K562 (cell line): ENCODE data around the gene FAM83G. TPM values are rescaled to one million over a fixed set of nuclear protein-coding genes. Genes with fewer than 3 reads are reported as not detected.

Experiments used
- BCOR ChIP-seq: fragments of 450-650 bp; IDR thresholded peaks from 2 replicates; pipeline ENCODE4 v1.6.1; 2016
- HDAC3 ChIP-seq: fragments of 450-650 bp; IDR thresholded peaks from 2 replicates; pipeline ENCODE4 v1.6.1; 2018; ENCODE audit warnings: borderline replicate concordance, mild to moderate bottlenecking, moderate library complexity; ENCODE audit not compliant: partially characterized antibody
- HOXB6 ChIP-seq: fragments of 250-450 bp; sonication (Bioruptor Pico); IDR thresholded peaks from 2 replicates; pipeline ENCODE4 v1.5.1; 2022; ENCODE audit warnings: mild to moderate bottlenecking, borderline replicate concordance
- KLF16 ChIP-seq: IDR thresholded peaks from 2 replicates; pipeline ENCODE4 v1.6.1; 2016; ENCODE audit warnings: antibody characterized with exemption
- LCOR ChIP-seq: sonication (generic); formaldehyde crosslinking; IDR thresholded peaks from 2 replicates; pipeline ENCODE4 v1.8.0; 2022; ENCODE audit warnings: mild to moderate bottlenecking, missing genetic modification reagents
- PCBP1 ChIP-seq: fragments of 200-400 bp; formaldehyde crosslinking; IDR thresholded peaks from 2 replicates; pipeline ENCODE4 v1.6.1; 2018; ENCODE audit warnings: mild to moderate bottlenecking, low read depth, low read length; ENCODE audit not compliant: poor library complexity, severe bottlenecking
- RFX7 ChIP-seq: fragments of 250-450 bp; sonication (Bioruptor Pico); IDR thresholded peaks from 2 replicates; pipeline ENCODE4 v1.5.1; 2021; ENCODE audit warnings: mild to moderate bottlenecking
- SP1 ChIP-seq: sonication (generic); formaldehyde crosslinking; IDR thresholded peaks from 2 replicates; pipeline ENCODE4 v1.8.1; 2022; ENCODE audit warnings: mild to moderate bottlenecking, missing genetic modification reagents
- SPI1 ChIP-seq: IDR thresholded peaks from 2 replicates; pipeline ENCODE4 v1.6.1; 2011; ENCODE audit warnings: low read depth, low read length, control low read depth, borderline replicate concordance
- TCF3 ChIP-seq: sonication (generic); formaldehyde crosslinking; IDR thresholded peaks from 2 replicates; pipeline ENCODE4 v1.4.0; 2020; ENCODE audit warnings: mild to moderate bottlenecking, missing genetic modification reagents
- ZBTB11 ChIP-seq, 3 experiments: fragments of 200-800 bp in 1 of 3; fragments of 250-450 bp in 1 of 3; fragments of 450-650 bp in 1 of 3; sonication (Bioruptor Pico) in 1 of 3; sonication (Bioruptor generic) in 1 of 3; formaldehyde crosslinking in 1 of 3; IDR thresholded peaks; 2 replicates each; pipeline versions ENCODE4 v1.6.1 to v1.8.0; 2016 to 2022; ENCODE audit warnings: mild to moderate bottlenecking in 2 of 3, missing genetic modification characterization in 2 of 3, missing compliant biosample characterization in 1 of 3, moderate library complexity in 1 of 3
- ZFPM2 ChIP-seq: fragments of 250-450 bp; sonication (Bioruptor Pico); IDR thresholded peaks from 2 replicates; pipeline ENCODE4 v1.5.1; 2022; ENCODE audit warnings: mild to moderate bottlenecking
- ZNF780A ChIP-seq: fragments of 250-450 bp; sonication (Bioruptor Pico); IDR thresholded peaks from 2 replicates; pipeline ENCODE4 v1.5.0; 2021; ENCODE audit warnings: mild to moderate bottlenecking
- ZZZ3 ChIP-seq: fragments of 450-650 bp; IDR thresholded peaks from 2 replicates; pipeline ENCODE4 v1.6.1; 2016; ENCODE audit warnings: antibody characterized with exemption, mild to moderate bottlenecking, moderate library complexity
- polyA plus RNA-seq, 8 experiments: library from polyadenylated mRNA; depleted of rRNA in 4 of 8; stranded (reverse) in 5 of 8; unstranded in 3 of 8; fragments of >200 nt; fragmentation: Nextera tagmentation in 2 of 8; fragmentation: Illumina TruSeq in 1 of 8; extraction: Ambion mirVana in 2 of 8; extraction: Trizol in 1 of 8; gene quantifications; 2 replicates each; pipeline versions ENCODE4 v1.2.1 to v1.2.3, GENCODE V29; 2011 to 2014; ENCODE audit warnings: inconsistent platforms in 1 of 8, missing spikeins in 1 of 8
- total RNA-seq, 7 experiments: library from RNA; depleted of rRNA in 6 of 7; stranded (reverse); fragments of >200 nt in 6 of 7; fragmentation: Illumina TruSeq in 2 of 7; extraction: Trizol in 2 of 7; gene quantifications; 2 replicates each; pipeline versions ENCODE4 v1.2.1 to v1.2.3, GENCODE V29; 2011 to 2021; ENCODE audit warnings: low replicate concordance in 1 of 7
- TF ChIP-seq, protein P1 (sequence below): fragments of 450-650 bp; IDR thresholded peaks from 2 replicates; pipeline ENCODE4 v1.6.1; 2018; ENCODE audit warnings: mild to moderate bottlenecking, low read depth; ENCODE audit not compliant: partially characterized antibody
- TF ChIP-seq, protein P2 (sequence below): fragments of 250-450 bp; sonication (Bioruptor Pico); IDR thresholded peaks from 2 replicates; pipeline ENCODE4 v1.5.0; 2021; ENCODE audit warnings: mild to moderate bottlenecking, moderate library complexity
- TF ChIP-seq, protein P3 (sequence below): fragments of 450-650 bp; IDR thresholded peaks from 2 replicates; pipeline ENCODE4 v1.6.1; 2016; ENCODE audit warnings: mild to moderate bottlenecking

FAM83G gene
- total and polyA plus RNA-seq, 9 of the 15 experiments (the other 6 are each of a cell fraction or from before 2014, with no cell fraction given), result 0.04 to 10.3 (median 4.5) TPM; not detected in 1

DNA sequence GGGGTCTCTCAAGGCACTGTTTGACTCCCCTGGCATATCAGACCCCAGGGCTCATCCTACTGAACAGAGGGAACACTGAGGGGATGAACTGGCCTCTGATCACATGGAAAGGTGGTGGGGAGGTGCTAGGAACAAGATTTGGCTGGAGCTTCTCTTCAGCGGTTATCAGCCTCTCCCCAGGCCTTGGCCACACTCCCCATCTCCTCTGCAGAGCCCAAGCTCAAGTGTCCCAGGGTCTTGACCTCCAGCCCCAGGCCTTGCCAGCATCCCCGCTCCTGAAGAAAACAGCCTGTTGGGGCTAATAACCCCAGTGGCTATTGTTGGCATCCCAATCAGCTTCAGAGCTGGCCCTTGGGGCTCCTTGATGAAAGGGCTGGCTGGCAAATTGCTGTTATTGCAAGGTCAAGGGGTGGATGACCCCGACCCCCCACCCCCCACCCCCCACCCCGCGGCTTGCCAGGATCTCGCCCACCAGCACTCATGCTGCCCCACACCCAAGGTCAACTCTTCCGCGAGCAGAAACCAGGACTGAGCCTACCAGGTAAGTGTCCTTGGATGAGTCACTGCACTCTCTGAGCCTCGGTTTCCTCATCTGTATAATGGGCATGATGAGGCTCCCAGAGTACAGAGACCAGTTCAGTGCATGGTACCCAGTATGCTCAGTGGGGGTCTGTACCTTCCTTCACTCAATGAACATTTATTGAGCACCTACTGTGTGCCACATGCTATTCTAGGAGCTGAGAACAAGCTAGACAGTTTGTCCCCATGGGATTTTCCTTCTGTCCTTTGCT lies 18.8 kb upstream of the FAM83G start (continued):
- TF ChIP-seq HDAC3 (no peak), ZZZ3 (no peak), SPI1 (no peak), KLF16 (no peak), SP1 (CRISPR knock-in tag) (no peak), LCOR (CRISPR knock-in tag) (no peak), BCOR (peak; percentile 74), ZBTB11 (CRISPR knock-in tag; IDR thresholded peaks at IDR 0.05) (no peak), PCBP1 (no peak), ZNF780A (CRISPR knock-in tag) (no peak), RFX7 (CRISPR knock-in tag) (no peak), ZFPM2 (no peak), TCF3 (CRISPR knock-in tag) (no peak), HOXB6 (no peak)
- TF ChIP-seq, protein P1, sequence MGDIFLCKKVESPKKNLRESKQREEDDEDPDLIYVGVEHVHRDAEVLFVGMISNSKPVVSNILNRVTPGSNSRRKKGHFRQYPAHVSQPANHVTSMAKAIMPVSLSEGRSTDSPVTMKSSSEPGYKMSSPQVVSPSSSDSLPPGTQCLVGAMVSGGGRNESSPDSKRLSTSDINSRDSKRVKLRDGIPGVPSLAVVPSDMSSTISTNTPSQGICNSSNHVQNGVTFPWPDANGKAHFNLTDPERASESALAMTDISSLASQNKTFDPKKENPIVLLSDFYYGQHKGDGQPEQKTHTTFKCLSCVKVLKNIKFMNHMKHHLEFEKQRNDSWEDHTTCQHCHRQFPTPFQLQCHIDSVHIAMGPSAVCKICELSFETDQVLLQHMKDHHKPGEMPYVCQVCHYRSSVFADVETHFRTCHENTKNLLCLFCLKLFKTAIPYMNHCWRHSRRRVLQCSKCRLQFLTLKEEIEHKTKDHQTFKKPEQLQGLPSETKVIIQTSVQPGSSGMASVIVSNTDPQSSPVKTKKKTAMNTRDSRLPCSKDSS, result no peak
- TF ChIP-seq, protein P2, sequence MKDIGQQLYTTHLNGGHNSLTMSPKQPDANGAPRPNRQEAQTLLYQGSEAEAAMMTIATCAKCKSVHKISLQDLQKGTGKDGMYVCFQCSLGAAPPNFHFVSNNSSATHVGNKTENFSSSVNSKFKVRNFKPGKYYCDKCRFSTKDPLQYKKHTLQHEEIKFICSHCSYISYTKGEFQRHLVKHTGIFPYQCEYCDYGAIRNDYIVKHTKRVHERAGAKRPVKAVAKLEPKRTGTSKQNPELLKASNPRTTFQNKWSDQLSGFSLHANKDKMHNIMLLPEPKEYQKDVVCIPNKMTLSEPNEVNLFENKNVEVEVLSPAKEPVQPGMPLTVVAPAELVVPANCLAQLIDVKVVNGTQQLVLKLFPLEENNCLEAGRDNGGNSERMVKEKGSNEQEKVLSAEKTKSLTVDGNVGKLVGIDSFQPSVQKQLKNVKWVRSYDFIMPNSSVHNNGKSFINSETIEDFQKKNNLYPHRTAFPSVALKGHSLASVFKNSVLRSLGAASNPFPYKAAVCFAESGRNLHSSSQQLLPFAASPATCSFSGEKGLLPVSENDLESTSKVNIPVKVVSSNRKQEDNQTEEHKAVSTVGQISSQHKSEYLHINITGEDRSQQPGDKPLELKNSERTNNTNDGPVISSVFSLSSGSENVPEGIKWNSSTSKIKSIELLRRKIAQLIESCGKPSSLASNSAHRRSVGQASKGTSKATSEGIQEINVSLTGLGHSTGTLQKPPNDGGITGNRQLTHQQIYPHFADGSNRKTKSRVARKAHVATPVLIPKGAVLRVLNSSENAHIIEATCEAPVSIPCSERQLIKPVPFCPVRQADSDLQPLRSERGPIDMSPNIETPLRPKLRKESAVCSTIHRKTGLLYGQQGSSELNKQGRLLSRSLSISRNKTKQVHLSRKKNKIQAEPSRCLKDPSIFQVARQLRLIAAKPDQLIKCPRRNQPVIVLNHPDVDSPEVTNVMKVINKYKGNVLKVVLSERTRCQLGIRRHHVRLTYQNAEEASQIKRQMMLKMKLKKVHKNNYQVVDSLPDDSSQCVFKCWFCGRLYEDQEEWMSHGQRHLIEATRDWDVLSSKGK, result no peak
- TF ChIP-seq, protein P3, sequence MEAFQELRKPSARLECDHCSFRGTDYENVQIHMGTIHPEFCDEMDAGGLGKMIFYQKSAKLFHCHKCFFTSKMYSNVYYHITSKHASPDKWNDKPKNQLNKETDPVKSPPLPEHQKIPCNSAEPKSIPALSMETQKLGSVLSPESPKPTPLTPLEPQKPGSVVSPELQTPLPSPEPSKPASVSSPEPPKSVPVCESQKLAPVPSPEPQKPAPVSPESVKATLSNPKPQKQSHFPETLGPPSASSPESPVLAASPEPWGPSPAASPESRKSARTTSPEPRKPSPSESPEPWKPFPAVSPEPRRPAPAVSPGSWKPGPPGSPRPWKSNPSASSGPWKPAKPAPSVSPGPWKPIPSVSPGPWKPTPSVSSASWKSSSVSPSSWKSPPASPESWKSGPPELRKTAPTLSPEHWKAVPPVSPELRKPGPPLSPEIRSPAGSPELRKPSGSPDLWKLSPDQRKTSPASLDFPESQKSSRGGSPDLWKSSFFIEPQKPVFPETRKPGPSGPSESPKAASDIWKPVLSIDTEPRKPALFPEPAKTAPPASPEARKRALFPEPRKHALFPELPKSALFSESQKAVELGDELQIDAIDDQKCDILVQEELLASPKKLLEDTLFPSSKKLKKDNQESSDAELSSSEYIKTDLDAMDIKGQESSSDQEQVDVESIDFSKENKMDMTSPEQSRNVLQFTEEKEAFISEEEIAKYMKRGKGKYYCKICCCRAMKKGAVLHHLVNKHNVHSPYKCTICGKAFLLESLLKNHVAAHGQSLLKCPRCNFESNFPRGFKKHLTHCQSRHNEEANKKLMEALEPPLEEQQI, result no peak
